HepG2 (cell line): ENCODE measurements around the gene MYO5B.

Experiments
- GLI4 ChIP-seq: sonication (generic); formaldehyde crosslinking; IDR thresholded peaks from 2 replicates; pipeline ENCODE4 v1.5.1; 2020; ENCODE audit warnings: missing genetic modification reagents, mild to moderate bottlenecking, moderate library complexity, borderline replicate concordance
- KMT2A ChIP-seq: sonication (generic); formaldehyde crosslinking; IDR thresholded peaks from 2 replicates; pipeline ENCODE4 v1.4.0; 2020; ENCODE audit warnings: missing genetic modification reagents
- POLR2A ChIP-seq, 2 experiments: IDR thresholded peaks; 2 replicates each; pipeline ENCODE4 v1.6.1; 2011; ENCODE audit warnings: low read depth in 2 of 2, low read length in 2 of 2, mild to moderate bottlenecking in 1 of 2, moderate library complexity in 1 of 2; ENCODE audit not compliant: insufficient read depth in 1 of 2
- TF ChIP-seq, protein P1 (sequence below): sonication (generic); formaldehyde crosslinking; IDR thresholded peaks from 2 replicates; pipeline ENCODE4 v1.8.1; 2022; ENCODE audit warnings: mild to moderate bottlenecking, missing genetic modification reagents

DNA sequence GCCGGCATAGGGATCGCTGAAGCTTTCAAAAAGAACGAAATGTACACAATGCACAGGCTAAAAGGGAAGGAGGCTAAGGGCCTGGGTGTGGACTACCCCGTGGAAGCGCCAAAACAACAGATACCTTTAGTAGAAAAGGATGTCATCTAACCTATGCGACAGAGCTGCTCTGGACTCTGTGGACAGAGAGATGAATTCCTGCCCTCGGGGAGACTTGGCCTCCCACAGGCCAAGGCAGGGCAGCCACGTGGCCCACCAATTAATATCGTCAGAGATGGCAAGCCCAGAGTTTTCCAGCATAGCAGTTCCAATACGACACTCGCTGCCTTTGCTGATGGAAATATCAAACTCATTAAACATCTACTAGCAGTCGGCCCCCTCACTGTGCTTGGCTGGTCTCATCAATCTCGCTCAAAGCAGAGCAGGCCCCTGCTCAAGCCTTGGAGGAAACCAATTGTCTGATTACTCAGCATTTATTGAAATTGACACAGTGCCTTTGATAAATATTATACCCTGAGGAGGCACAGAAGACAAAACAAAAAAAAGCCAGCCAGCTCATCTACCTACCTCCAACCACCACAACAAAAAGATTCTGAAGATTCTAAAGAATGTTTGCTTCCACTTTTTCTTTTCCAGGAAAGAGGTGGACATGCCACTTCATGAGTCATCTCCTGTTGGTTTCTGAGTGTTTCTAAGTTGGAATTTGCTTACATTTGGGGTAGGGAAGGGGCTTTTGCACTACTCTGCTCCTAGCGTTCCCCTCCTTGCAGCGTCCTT, 302.6 kb downstream of the MYO5B start:
- TF ChIP-seq POLR2A (IDR thresholded peaks at IDR 0.05; ENCODE audit: insufficient read depth in 1 of 2, low read depth in 2 of 2, low read length in 2 of 2) (no peak), KMT2A (CRISPR knock-in tag) (no peak), GLI4 (CRISPR knock-in tag) (no peak)
- TF ChIP-seq, protein P1, sequence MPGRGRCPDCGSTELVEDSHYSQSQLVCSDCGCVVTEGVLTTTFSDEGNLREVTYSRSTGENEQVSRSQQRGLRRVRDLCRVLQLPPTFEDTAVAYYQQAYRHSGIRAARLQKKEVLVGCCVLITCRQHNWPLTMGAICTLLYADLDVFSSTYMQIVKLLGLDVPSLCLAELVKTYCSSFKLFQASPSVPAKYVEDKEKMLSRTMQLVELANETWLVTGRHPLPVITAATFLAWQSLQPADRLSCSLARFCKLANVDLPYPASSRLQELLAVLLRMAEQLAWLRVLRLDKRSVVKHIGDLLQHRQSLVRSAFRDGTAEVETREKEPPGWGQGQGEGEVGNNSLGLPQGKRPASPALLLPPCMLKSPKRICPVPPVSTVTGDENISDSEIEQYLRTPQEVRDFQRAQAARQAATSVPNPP, result no peak
